IMR-90 (cell line): ENCODE results near the gene SLC46A2.

Experiments
- CEBPB ChIP-seq: IDR thresholded peaks from 2 replicates; pipeline ENCODE4 v1.6.1; 2012; ENCODE audit warnings: low read depth, low read length, improper control_type of control experiment
- MAFK ChIP-seq: IDR thresholded peaks from 2 replicates; pipeline ENCODE4 v1.6.1; 2012; ENCODE audit warnings: low read depth, low read length, improper control_type of control experiment
- MXI1 ChIP-seq: IDR thresholded peaks from 2 replicates; pipeline ENCODE4 v1.6.1; 2012; ENCODE audit warnings: low read depth, mild to moderate bottlenecking, low read length, moderate library complexity, borderline replicate concordance
- NFE2L2 ChIP-seq: fragments of 150-350 bp; IDR thresholded peaks from 2 replicates; pipeline ENCODE4 v1.6.1; 2016; ENCODE audit warnings: low read depth, mild to moderate bottlenecking, low read length
- POLR2A ChIP-seq: IDR thresholded peaks from 2 replicates; pipeline ENCODE4 v1.6.1; 2012; ENCODE audit warnings: mild to moderate bottlenecking, low read depth, low read length
- RAD21 ChIP-seq: IDR thresholded peaks from 2 replicates; pipeline ENCODE4 v1.6.1; 2012; ENCODE audit warnings: low read length, improper control_type of control experiment
- RCOR1 ChIP-seq: IDR thresholded peaks from 2 replicates; pipeline ENCODE4 v1.6.1; 2012; ENCODE audit warnings: mild to moderate bottlenecking, low read length, improper control_type of control experiment; ENCODE audit not compliant: insufficient replicate concordance
- RFX5 ChIP-seq: IDR thresholded peaks from 2 replicates; pipeline ENCODE4 v1.8.0; 2012; ENCODE audit warnings: low read depth, mild to moderate bottlenecking, low read length, moderate library complexity
- SMC3 ChIP-seq: fragments of 150-350 bp; IDR thresholded peaks from 2 replicates; pipeline ENCODE4 v1.6.1; 2016; ENCODE audit warnings: low read depth, mild to moderate bottlenecking, antibody characterized with exemption, low read length, moderate library complexity
- TF ChIP-seq, protein P1 (sequence below): conservative IDR thresholded peaks from 2 replicates; pipeline ENCODE4 v1.5.1; 2012; ENCODE audit warnings: mild to moderate bottlenecking, low read depth, low read length, improper control_type of control experiment
- TF ChIP-seq, protein P2 (sequence below): fragments of 150-350 bp; IDR thresholded peaks from 2 replicates; pipeline ENCODE4 v1.6.1; 2017; ENCODE audit warnings: mild to moderate bottlenecking, antibody characterized with exemption, low read length, low read depth
- TF ChIP-seq, protein P3 (sequence below): fragments of 150-350 bp; IDR thresholded peaks from 2 replicates; pipeline ENCODE4 v1.6.1; 2016; ENCODE audit warnings: low read depth, mild to moderate bottlenecking, low read length, moderate library complexity, borderline replicate concordance

DNA sequence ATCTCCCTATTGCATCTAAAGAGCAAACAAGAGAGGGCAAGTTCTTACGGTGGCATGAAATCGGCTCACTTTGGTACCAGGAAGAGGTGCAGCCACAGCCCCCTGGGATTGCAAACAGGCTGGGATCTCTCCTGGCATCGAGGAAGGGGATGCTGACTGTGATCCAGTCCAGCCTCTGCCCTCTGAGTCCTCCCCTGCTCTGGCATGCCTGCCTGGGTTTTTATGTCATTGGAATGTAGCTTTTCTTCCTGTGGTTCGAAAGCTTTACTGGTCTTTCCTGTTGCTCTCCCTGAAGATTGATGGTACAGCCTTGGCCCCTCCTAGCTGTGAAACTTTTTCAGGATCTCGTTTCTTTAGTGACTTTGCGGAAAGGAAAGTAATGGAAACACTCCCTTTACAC is 6.6 kb downstream of the SLC46A2 start:
- TF ChIP-seq POLR2A (no peak), MAFK (no peak), RFX5 (no peak), MXI1 (no peak), RAD21 (no peak), RCOR1 (no peak), CEBPB (no peak), SMC3 (no peak), NFE2L2 (no peak)
- TF ChIP-seq, protein P1, sequence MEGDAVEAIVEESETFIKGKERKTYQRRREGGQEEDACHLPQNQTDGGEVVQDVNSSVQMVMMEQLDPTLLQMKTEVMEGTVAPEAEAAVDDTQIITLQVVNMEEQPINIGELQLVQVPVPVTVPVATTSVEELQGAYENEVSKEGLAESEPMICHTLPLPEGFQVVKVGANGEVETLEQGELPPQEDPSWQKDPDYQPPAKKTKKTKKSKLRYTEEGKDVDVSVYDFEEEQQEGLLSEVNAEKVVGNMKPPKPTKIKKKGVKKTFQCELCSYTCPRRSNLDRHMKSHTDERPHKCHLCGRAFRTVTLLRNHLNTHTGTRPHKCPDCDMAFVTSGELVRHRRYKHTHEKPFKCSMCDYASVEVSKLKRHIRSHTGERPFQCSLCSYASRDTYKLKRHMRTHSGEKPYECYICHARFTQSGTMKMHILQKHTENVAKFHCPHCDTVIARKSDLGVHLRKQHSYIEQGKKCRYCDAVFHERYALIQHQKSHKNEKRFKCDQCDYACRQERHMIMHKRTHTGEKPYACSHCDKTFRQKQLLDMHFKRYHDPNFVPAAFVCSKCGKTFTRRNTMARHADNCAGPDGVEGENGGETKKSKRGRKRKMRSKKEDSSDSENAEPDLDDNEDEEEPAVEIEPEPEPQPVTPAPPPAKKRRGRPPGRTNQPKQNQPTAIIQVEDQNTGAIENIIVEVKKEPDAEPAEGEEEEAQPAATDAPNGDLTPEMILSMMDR: no peak
- TF ChIP-seq, protein P2, sequence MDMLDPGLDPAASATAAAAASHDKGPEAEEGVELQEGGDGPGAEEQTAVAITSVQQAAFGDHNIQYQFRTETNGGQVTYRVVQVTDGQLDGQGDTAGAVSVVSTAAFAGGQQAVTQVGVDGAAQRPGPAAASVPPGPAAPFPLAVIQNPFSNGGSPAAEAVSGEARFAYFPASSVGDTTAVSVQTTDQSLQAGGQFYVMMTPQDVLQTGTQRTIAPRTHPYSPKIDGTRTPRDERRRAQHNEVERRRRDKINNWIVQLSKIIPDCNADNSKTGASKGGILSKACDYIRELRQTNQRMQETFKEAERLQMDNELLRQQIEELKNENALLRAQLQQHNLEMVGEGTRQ: no peak
- TF ChIP-seq, protein P3, sequence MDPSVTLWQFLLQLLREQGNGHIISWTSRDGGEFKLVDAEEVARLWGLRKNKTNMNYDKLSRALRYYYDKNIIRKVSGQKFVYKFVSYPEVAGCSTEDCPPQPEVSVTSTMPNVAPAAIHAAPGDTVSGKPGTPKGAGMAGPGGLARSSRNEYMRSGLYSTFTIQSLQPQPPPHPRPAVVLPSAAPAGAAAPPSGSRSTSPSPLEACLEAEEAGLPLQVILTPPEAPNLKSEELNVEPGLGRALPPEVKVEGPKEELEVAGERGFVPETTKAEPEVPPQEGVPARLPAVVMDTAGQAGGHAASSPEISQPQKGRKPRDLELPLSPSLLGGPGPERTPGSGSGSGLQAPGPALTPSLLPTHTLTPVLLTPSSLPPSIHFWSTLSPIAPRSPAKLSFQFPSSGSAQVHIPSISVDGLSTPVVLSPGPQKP: no peak
